ELR (cell line): ENCODE data around the gene KIF20A.
"Not testable (repeated sequence)": the region's sequence is repeated elsewhere in the genome, so short reads cannot be mapped to it uniquely, and the experiment has no call there.

Experiments used
- DNase-seq: peaks from one replicate; pipeline ENCODE4 v3.0.0-alpha.2; 2015; ENCODE audit warnings: low read depth

Gene KIF20A

DNA sequence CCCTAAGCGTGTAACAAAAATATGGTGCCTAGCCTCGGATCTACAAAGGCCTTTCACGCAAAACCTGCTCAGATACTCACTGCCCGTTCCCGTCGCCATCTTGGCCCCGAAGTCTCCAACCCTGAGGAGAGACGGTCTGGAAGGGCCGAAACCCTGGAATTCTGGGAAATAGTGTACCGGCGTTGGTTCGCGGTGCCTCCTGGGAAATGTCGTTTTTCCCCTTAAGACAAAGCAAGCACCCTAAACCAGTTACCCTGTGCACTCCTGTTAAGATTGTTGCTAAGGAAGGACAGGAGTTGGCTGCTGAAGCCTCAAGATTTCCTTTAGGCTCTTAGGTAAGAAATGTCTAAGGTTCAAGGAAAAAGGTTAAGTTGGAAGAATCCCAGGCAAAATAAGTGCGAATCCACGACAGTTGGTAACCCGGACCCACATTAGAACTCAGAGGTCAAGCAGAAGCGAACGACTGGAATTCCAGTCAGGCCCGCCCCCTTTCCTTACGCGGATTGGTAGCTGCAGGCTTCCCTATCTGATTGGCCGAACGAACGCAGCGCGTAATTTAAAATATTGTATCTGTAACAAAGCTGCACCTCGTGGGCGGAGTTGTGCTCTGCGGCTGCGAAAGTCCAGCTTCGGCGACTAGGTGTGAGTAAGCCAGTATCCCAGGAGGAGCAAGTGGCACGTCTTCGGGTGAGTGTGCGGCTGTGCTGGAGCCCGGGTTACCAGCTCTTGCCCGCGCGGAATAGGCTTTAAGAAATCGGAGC is at the start of gene KIF20A, which contains the start of gene BRD8:
KIF20A (plus strand) TSS at position 597 of the 761 bp plus-strand sequence. CDS start 569 bp downstream, outside the sequence.
BRD8 (minus strand) TSS at position 115 of the 761 bp plus-strand sequence; CDS start at position 99, 16 bp downstream.
- DNase-seq, result peak; percentile 99

GRCh38 chr5:138129347-138129746 is 49.6 kb upstream of the KIF20A start:
- DNase-seq, result no peak

GRCh38 chr5:138132543-138132942 is 46.4 kb upstream of the KIF20A start:
- no peak for DNase-seq

GRCh38 chr5:138138949-138139780 is 39.7 kb upstream of the KIF20A start, which contains the start of gene NME5:
NME5 (minus strand) TSS chr5:138139428; CDS start chr5:138138780, 648 bp downstream.
- DNase-seq, result peak; percentile 57

- no peak for DNase-seq
Observed at GRCh38 chr5:138139781-138140090, 39.2 kb upstream of the KIF20A start.

DNA sequence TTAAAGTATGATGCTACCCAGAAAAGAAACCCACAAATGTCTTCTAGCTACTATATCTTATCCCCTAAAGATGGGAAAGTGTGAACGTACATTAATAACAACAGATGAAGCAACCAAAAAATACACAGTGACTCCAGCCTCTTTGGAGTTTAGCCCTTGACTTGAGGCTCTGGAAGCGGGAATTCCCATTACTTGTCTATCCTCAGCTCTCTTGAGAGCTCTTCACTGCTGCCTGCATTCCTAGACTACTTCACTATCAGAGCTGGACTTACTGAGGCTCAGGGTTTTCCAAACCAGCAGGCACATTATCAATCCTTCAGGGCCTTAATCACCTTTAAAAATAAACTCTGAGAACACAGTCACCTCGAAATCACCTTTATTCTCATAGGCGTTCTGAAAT is 38.6 kb upstream of the KIF20A start:
- DNase-seq, result no peak

DNA sequence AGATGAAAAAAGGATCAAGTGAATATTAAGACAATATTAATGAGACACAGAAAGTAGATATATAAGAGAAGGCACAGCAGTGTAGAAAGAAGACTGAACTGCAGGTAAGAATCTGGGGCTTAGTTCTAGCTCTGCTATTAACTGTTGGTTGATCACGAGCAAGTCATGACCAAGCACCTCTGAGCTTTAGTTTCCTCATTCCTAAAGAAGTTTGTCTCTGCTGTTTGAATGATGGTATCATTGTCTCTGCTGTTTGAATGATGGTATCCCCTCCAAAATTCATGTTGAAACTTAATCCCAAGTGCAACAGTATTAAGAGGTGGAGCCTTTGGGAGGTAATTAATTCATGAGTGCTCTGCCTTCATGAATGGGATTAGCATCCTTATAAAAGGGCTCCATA is 37.2 kb upstream of the KIF20A start:
- DNase-seq, result no peak

DNA sequence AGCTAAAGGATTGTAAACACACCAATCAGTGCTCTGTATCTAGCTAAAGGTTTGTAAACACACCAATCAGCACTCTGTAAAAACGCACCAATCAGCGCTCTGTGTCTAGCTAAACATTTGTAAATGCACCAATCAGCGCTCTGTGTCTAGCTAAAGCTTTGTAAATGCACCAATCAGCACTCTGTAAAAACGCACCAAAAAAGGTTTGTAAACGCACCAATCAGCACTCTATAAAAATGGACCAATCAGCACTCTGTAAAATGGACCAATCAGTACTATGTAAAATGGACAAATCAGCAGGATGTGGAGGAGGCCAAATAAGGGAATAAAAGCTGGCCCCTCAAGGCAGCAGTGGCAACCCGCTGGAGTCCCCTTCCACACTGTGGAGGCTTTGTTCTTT is 35.3 kb upstream of the KIF20A start:
- not testable (repeated sequence) for DNase-seq

DNA sequence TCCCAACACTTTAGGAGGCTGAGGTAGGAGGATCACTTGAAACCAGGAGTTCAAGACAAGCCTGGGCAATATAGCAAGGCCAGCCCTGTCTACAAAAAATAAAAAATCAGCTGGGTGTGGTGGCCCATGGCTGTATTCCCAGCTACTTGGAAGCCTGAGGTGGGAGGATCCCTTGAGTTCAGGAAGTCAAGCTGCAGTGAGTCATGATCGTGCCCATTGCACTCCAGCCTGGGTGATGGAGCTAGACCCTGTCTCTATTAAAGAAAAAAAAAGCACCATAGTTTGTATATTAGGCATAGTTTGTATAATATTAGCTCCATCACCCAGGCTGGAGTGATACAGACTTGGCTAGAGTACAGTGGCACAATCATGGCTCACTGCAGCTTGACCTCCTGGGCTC is 30.1 kb upstream of the KIF20A start:
- DNase-seq, result peak; percentile 90

GRCh38 chr5:138149530-138149929 is 29.4 kb upstream of the KIF20A start:
- DNase-seq, result peak; percentile 82

DNA sequence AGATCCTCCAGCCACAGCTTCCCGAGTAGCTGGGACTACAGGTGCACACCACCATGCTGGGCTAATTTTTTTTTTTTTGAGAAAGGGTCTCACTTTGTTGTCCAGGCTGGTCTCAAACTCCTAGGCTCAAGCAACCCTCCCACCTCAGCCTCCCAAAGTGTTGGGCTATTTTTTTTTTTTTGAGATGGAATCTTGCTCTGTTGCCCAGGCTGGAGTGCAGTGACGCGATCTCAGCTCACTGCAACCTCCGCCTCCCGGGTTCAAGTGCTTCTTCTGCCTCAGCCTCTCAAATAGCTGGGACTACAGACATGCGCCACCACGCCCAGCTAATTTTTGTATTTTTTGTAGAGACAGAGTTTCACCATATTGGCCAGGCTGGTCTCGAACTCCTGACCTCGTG is 22.9 kb upstream of the KIF20A start:
- DNase-seq, result not testable (repeated sequence)

- DNase-seq, result no peak
Observed at GRCh38 chr5:138157626-138158025, 21.3 kb upstream of the KIF20A start.

DNA sequence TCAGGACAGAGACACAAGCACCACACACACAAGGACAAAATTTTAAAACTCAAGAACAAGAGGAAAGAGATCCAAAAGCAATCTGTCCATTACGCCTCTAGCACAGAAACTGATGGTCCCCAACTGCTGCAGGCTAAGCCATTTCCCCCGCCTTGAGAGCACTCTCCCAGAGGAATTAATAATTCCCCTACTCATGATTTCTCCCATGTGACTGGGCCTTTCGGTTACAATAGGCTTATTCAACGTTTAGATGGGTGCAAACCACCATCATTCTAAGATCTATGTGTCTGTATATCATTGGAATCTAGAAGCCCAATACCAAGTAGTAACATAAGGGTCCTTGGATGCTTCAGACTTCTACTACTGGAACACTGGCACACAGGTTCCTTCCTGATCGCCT is 19.2 kb upstream of the KIF20A start:
- DNase-seq, result no peak

- no peak for DNase-seq
Observed at GRCh38 chr5:138160706-138161105, 18.2 kb upstream of the KIF20A start.

DNA sequence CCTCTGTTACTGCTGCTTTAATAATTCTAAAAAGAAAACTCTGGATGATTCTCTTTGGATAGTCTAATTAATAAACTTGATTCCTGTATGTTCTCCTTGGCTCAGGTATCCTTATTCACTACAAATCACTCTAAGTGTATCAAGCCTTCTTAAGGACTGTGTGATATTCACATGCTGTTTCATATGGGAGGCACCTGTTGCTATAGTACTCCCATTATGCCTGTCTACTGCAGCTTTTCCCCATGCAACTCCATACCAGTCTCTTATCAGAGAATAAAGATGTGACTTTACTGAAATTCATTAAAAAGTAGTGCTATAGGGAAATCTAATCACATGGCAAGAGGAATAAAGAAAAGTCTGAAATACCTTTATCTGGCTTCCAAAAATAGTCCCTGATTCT is 15.2 kb upstream of the KIF20A start:
- DNase-seq, result no peak

DNA sequence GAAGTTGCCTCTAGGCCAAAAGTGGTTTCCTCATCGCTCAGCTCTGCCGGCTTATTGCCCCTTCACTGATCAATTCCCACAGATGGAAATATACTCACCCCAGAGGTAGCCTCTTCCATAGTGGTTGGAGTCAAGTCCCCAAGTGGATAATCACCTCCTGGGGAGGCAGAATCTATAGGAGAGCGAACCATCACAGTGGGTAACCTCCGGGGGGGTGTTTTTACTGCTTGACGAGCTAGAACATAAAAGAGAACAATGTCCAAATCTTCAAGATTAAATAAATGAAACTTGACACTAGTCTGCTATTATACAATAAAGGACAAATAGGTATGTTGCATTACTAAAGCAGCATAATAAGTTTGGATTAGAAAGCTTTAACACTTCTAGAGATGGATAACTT is 9.8 kb upstream of the KIF20A start:
- DNase-seq, result no peak

DNA sequence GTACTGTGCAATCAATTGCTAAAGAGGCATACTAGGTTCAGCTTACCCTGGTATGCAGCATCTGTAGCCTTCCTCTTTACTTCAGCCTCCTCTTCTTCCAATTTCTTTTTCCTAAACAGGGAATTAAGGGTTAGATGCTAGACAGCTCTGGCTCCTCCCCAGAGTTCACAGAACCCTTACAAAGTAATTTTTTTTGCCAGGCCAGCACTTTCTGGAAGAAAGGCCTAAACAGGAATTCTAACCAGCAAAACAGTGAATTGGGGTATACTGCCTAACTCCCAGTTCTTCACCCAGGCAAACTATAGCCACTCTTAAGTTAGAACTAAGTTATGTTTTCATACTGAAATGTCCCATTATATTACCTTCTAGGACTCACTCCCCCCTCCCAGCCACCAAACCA is 8.6 kb upstream of the KIF20A start:
- no peak for DNase-seq

- DNase-seq, result peak; percentile 63
Observed at GRCh38 chr5:138177941-138178515, 884 bp upstream of the KIF20A start.

- peak; percentile 46 for DNase-seq
Observed at GRCh38 chr5:138179277-138179857, 455 bp downstream of the KIF20A start.

DNA sequence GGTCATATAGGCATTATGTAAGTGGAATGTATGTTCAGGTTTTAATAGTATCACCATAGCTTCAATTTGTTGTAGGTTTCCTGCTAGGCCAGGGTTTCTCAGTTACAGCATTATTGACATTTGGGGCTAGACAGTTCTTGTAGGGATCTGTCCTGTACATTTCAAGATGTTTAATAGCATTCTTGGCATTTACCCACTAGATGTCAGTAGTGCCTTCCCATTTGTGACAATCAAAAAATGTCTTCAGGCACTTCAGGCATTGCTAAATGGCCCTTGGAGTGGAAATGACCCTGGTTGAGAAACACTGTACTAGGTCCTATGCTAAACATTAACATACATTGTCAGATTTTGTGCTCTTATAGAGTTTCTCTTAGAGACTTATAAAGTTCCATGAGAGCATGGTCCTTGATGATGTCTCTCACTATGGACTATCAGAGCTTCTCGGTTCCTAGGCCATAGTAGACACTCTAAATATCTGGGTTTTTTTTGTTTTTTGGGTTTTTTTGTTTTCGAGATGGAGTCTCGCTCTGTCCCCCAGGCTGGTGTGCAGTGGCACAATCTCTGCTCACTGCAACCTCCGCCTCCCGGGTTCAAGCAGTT is 1.4 kb downstream of the KIF20A start:
- peak; percentile 83 for DNase-seq

DNA sequence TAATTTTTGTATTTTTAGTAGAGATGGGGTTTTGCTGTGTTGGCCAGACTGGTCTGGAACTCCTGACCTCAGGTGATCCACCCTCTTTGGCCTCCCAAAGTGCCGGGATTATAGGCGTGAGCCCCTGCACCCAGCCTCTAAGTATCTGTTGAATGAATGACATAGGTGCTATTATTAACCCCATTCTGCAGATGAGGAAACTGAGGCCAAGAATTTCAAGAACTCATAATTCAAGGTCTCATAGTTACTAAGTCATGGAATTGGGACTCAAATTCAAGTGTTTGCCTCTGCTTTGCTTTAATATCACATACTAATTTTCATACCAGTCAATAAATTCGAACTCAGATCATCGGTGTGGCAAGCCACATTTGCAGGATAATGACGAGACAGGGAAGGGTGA is 1.9 kb downstream of the KIF20A start:
- no peak for DNase-seq

DNA sequence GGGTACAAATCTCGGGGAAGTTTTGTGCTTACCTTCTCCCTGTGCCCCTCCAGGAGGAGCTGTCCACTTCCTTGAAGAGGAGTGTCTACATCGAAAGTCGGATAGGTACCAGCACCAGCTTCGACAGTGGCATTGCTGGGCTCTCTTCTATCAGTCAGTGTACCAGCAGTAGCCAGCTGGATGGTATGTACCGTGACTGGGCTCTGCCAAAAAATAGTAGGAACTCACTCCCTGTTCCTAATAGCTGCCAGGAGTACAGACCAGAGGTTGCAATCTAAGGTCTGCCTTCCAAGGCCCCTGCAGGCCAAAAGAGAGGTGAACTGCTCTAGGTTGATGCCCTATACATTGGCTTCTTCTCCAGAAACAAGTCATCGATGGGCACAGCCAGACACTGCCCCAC is 3.9 kb downstream of the KIF20A start:
- no peak for DNase-seq
